Bronchial epithelial cell (primary cell): ENCODE measurements around the gene STK38L. TPM values are rescaled to one million over a fixed set of nuclear protein-coding genes. Genes with fewer than 3 reads are reported as not detected.

Source experiments
- DNase-seq: peaks from one replicate; pipeline ENCODE4 v3.0.0-alpha.2; 2010; ENCODE audit warnings: low read depth
- FAIRE-seq: peaks from 2 replicates; lab custom pipeline; 2011; peaks lifted over from hg19 to GRCh38; lab: Jason Lieb, UNC
- H3K27me3 ChIP-seq: 2 replicates; pipeline ENCODE4 v1.5.1; 2011; ENCODE audit warnings: low read length; ENCODE audit not compliant: control insufficient read depth, insufficient read depth
- H3K36me3 ChIP-seq: 2 replicates; pipeline ENCODE4 v1.5.1; 2011; ENCODE audit warnings: low read length; ENCODE audit not compliant: control insufficient read depth, insufficient read depth
- H3K4me3 ChIP-seq: 2 replicates; pipeline ENCODE4 v1.5.1; 2011; ENCODE audit warnings: mild to moderate bottlenecking, low read depth, low read length, control low read depth
- total RNA-seq: library from RNA; depleted of rRNA; stranded (reverse); fragments of >200 nt; gene quantifications from 2 replicates; pipeline ENCODE4 v1.2.1, GENCODE V29; 2014
- TF ChIP-seq, protein P1 (sequence below): IDR thresholded peaks from 2 replicates; pipeline ENCODE4 v1.5.1; 2011; ENCODE audit warnings: mild to moderate bottlenecking, moderate library complexity, low read length, control low read depth, inconsistent platforms; ENCODE audit not compliant: insufficient read depth, severe bottlenecking

Gene STK38L
- total RNA-seq, 1 donor from 2014 or later, result 25.0 TPM

- H3K36me3 ChIP-seq, result peaks cover 2% of the 10 kb centered on the region
- TF ChIP-seq, protein P1, sequence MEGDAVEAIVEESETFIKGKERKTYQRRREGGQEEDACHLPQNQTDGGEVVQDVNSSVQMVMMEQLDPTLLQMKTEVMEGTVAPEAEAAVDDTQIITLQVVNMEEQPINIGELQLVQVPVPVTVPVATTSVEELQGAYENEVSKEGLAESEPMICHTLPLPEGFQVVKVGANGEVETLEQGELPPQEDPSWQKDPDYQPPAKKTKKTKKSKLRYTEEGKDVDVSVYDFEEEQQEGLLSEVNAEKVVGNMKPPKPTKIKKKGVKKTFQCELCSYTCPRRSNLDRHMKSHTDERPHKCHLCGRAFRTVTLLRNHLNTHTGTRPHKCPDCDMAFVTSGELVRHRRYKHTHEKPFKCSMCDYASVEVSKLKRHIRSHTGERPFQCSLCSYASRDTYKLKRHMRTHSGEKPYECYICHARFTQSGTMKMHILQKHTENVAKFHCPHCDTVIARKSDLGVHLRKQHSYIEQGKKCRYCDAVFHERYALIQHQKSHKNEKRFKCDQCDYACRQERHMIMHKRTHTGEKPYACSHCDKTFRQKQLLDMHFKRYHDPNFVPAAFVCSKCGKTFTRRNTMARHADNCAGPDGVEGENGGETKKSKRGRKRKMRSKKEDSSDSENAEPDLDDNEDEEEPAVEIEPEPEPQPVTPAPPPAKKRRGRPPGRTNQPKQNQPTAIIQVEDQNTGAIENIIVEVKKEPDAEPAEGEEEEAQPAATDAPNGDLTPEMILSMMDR, result no peak
- DNase-seq (no peak), FAIRE-seq (no peak)
- no peaks in the 10 kb centered on the region for H3K27me3 ChIP-seq
- no peak overlapping the region for H3K4me3 ChIP-seq
Observed at GRCh38 chr12:27345376-27345775, 101.3 kb downstream of the STK38L start.

DNA sequence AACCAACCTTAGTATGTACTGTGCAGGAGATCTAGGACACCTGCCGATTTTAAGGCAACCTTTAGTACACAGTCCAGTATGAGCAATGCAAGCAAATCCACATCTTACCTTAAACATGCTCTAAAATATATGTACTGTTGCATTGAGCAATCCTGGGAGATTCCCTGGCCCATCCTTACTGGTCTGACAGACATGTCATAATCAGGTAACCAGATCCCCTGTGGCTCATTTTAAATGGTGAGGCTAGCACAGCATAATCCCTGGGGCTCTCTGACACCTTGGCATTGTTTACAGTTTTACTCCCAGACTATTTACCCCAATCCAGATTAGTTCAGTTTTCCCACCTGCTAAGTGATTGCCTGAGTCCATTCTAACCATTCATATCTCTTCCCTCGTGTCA, 103.7 kb downstream of the STK38L start:
- peak; percentile 96 for DNase-seq
- H3K36me3 ChIP-seq, result peaks cover 2% of the 10 kb centered on the region
- H3K4me3 ChIP-seq, result no peak overlapping the region
- no peaks in the 10 kb centered on the region for H3K27me3 ChIP-seq
- FAIRE-seq, result peak; percentile 52
- TF ChIP-seq, protein P1, result no peak

DNA sequence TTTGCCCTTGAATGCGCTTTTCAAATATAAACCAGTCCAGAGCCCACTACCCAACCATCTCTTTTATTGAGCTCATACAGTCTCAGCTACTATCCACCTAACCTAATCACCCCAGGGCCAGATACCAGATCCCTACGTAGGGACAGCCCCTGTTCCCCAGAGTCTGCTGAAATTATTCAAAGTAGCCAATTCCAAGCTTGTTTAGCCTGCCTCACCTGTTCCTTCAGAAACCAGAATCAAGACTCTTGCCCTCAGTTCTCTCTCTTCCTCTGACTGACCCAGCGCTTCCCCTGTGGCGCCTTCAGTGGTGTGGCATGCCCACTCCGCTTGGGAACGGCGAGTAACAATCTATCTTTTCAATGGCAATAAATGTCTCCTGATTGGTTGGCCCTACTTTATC, 107.4 kb downstream of the STK38L start:
- Histone ChIP-seq H3K36me3 (peaks cover 2% of the 10 kb centered on the region), H3K4me3 (no peak overlapping the region), H3K27me3 (no peaks in the 10 kb centered on the region)
- TF ChIP-seq, protein P1, result no peak
- no peak for FAIRE-seq
- DNase-seq, result no peak

GRCh38 chr12:27355486-27355885, 111.4 kb downstream of the STK38L start:
- FAIRE-seq (no peak), DNase-seq (no peak)
- TF ChIP-seq, protein P1, result no peak
- Histone ChIP-seq H3K4me3 (no peak overlapping the region), H3K27me3 (no peaks in the 10 kb centered on the region), H3K36me3 (no peaks in the 10 kb centered on the region)

GRCh38 chr12:27355979-27356378, 111.9 kb downstream of the STK38L start:
- no peak overlapping the region for H3K4me3 ChIP-seq
- no peak for DNase-seq
- FAIRE-seq, result no peak
- no peaks in the 10 kb centered on the region for H3K36me3 ChIP-seq
- TF ChIP-seq, protein P1, result no peak
- no peaks in the 10 kb centered on the region for H3K27me3 ChIP-seq
